Right lobe of liver (tissue), 4 donors: ENCODE measurements around the gene DTNA.

ENCODE experiments used
- CTCF ChIP-seq, 4 donors: fragments of 200-600 bp in 3 of 4; fragments of 450-650 bp in 1 of 4; IDR thresholded peaks; one replicate each; pipeline versions ENCODE4 v1.5.1 to v1.8.0; 2016 to 2022; ENCODE audit warnings: antibody characterized with exemption in 4 of 4, mild to moderate bottlenecking in 2 of 4
- POLR2A ChIP-seq: fragments of 450-650 bp; IDR thresholded peaks from one replicate; pipeline ENCODE4 v1.6.1; 2017; ENCODE audit warnings: antibody characterized with exemption, mild to moderate bottlenecking
- donor health status: DM: no; HTN: no; CAD: no.
- donor health status: DM: no; HTN: no; CAD: no.
- donor health status: DM: no; HTN: yes; CAD: no.

- no peak for TF ChIP-seq POLR2A
- peak in 1 of 4 donors; percentile 4 for TF ChIP-seq CTCF (IDR thresholded peaks at IDR 0.05)
Observed at GRCh38 chr18:34808389-34808788, 98.3 kb downstream of the DTNA start.
